ENCODE results near the gene HIGD2A. TPM values are rescaled to one million over a fixed set of nuclear protein-coding genes. Genes with fewer than 3 reads are reported as not detected.

HIGD2A gene
- total RNA-seq, 4 donors from 2014 or later: 105 to 134 (median 116) TPM

DNA sequence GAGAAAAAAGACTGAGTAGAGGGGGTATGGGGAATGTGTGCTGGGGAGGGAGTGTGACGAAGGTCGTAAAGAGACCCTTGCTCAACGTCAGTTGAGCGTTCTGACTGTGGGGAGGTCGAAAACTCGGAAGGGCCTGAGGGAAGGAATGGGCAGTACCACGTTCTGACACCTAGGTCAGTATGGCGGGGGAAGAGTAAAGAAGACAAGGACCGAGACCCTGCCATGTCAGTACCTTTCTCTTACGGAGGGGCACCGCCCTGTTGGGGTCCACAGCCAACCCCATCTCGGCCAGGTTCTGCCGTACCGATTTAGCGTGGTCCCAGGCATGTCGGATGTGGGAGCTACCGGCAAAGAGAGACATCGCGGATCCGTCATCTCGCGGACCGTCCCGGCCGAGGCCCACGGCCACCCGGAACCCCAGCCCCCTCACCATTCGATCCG lies 528 bp upstream of the HIGD2A start:
- ATAC-seq (ENCODE audit: low FRiP score) (no peak), DNase-seq (ENCODE audit: low spot score) (no peak)
- TF ChIP-seq, protein P1, sequence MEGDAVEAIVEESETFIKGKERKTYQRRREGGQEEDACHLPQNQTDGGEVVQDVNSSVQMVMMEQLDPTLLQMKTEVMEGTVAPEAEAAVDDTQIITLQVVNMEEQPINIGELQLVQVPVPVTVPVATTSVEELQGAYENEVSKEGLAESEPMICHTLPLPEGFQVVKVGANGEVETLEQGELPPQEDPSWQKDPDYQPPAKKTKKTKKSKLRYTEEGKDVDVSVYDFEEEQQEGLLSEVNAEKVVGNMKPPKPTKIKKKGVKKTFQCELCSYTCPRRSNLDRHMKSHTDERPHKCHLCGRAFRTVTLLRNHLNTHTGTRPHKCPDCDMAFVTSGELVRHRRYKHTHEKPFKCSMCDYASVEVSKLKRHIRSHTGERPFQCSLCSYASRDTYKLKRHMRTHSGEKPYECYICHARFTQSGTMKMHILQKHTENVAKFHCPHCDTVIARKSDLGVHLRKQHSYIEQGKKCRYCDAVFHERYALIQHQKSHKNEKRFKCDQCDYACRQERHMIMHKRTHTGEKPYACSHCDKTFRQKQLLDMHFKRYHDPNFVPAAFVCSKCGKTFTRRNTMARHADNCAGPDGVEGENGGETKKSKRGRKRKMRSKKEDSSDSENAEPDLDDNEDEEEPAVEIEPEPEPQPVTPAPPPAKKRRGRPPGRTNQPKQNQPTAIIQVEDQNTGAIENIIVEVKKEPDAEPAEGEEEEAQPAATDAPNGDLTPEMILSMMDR (IDR thresholded peaks at IDR 0.05): no peak

DNA sequence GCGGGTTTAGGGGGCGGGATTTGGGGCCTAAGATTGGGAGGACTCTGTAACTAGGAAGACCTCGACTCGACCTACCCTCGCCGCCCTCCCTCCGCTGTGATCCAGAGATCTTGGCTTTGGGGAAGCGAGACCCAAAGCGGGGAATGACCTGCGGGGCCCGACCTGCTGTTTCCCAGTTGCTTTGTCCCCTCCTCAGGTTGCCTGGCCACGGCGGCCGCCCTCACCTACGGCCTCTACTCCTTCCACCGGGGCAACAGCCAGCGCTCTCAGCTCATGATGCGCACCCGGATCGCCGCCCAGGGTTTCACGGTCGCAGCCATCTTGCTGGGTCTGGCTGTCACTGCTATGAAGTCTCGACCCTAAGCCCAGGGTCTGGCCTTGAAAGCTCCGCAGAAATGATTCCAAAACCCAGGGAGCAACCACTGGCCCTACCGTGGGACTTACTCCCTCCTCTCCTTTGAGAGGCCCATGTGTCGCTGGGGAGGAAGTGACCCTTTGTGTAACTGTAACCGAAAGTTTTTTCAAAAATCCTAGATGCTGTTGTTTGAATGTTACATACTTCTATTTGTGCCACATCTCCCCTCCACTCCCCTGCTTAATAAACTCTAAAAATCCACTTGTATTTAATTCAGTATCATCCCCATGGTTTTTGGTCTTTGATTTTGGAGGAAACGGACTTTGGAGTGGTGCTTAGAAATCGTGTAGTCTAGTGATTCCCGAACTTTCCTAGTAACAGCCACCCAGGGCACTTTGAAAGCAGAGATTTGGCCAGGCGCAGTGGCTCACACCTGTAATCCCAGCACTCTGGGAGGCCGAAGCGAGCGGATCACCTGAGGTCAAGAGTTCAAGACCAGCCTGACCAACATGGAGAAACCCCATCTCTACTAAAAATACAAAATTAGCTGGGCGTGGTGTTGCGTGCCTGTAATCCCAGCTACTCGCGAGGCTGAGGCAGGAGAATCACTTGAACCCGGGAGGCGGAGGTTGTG lies 878 bp downstream of the HIGD2A start:
- no peak for DNase-seq (ENCODE audit: low spot score)

DNA sequence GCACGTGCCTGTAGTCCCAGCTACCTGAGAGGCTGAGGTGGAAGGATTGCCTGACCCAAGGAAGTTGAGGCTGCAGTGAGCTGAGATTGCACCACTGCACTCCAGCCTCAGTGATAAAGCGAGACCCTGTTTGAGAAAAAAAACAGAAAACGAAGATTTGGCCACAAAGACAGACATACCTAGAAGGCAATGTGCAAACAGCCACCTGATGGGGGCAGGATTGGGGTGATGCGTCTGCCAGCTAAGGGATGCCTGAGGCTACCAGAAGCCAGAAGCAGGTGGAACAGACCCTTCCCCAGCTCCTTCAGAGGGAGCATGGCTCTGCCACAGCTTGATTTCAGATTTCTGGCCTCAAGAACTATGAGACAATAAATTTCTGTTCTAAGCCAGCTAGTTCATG lies 2.9 kb downstream of the HIGD2A start:
- TF ChIP-seq, protein P1 (IDR thresholded peaks at IDR 0.05): no peak
- DNase-seq (ENCODE audit: low spot score) (no peak), ATAC-seq (ENCODE audit: low FRiP score) (no peak)

More for the DNA sequence above, 878 bp downstream of the HIGD2A start:
- peak; percentile 11 for ATAC-seq (ENCODE audit: low FRiP score)
- TF ChIP-seq, protein P1 (IDR thresholded peaks at IDR 0.05): no peak

DNA sequence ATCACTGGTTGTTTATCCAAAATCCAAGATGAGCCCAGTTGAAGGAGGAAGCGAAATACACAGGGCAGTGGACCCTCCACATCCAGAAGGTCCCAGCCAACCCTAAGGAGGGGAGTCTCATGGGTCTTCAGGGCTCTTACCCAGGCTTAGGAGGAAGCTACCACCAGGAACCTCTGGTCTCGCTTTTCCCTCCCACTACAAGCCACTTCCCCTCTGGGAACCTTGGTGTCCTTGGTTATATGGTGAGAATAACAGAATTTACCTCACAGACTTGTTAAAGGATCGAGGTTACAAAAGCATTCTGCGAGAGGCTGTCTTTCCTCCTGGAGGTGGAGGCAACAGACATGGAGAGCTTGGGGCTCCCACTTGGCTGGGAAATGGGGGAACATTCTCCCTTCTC lies 3.4 kb downstream of the HIGD2A start:
- no peak for ATAC-seq (ENCODE audit: low FRiP score)

DNA sequence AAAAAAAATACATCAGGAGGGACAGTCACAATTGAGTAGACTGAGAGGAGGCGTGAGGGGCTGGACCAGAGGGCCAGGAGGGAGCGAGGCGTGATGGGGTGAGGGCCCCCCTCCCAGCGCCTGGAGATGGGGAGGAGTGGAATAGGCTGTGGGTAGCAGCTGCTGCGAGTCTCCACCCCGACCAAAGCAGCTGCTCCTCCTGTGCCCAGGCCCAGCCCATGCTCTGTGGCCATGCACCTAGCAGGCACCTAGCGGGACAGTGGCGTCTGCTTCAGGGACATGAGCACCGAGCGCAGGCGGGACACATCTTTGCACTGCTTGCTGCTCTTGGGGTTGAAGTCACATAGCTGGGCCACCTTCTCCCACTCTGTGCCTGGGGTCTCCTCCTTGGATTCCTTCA lies 4.0 kb downstream of the HIGD2A start:
- TF ChIP-seq, protein P1 (IDR thresholded peaks at IDR 0.05): no peak
- no peak for ATAC-seq (ENCODE audit: low FRiP score)
- DNase-seq (ENCODE audit: low spot score): no peak

More for the DNA sequence above, 3.4 kb downstream of the HIGD2A start:
- DNase-seq (ENCODE audit: low spot score): no peak
- TF ChIP-seq, protein P1 (IDR thresholded peaks at IDR 0.05): no peak

DNA sequence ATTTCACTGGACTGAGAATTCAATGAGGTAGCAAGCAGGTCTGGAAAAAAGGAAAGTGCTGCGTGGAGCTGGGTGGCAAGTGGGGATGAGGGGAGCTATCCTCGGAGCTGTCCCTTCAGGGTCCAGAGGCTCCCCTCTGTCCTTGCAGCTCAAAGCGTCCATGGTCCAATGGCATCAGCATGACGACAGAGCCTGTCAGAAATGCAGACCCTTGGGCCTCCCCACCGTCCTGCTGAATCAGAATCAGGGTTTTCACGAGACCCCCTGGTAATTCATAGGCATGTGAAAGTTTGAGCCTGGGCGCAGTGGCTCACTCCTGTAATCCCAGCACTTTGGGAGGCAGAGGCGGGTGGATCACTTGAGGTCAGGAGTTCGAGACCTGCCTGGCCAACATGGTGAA lies 5.5 kb downstream of the HIGD2A start:
- ATAC-seq (ENCODE audit: low FRiP score) (no peak), DNase-seq (ENCODE audit: low spot score) (no peak)
- TF ChIP-seq, protein P1 (IDR thresholded peaks at IDR 0.05): no peak
